Endothelial cell of umbilical vein (primary cell): ENCODE measurements around the gene GRIK3. TPM values are rescaled to one million over a fixed set of nuclear protein-coding genes. Genes with fewer than 3 reads are reported as not detected.

ENCODE experiments used
- BruUV-seq: library from RNA; stranded (reverse); fragments of 400-500 nt; replicated peaks from 2 replicates; lab custom pipeline; 2021; lab: Mats Ljungman, UMichigan
- CTCF ChIA-PET: fragments of 300-600, 350-600 bp; sonication (Branson Sonifier 250); formaldehyde crosslinking; loops from one replicate; lab custom pipeline; 2021; ENCODE audit warnings: antibody characterized with exemption, inconsistent platforms; lab: Charles Lee
- POLR2A ChIA-PET: fragments of 300-600, 350-600 bp; sonication (Branson Sonifier 250); formaldehyde crosslinking; loops from one replicate; lab custom pipeline; 2021; ENCODE audit warnings: antibody characterized with exemption, inconsistent platforms; lab: Charles Lee
- DNase-seq: peaks from one replicate; pipeline ENCODE4 v3.0.0-alpha.2; 2011; ENCODE audit warnings: low read depth, low spot score
- FAIRE-seq: peaks from 2 replicates; lab custom pipeline; 2011; peaks lifted over from hg19 to GRCh38; lab: Jason Lieb, UNC
- H2AFZ ChIP-seq: 2 replicates; pipeline ENCODE4 v1.6.0; 2012; ENCODE audit warnings: low read depth, low read length, control low read depth, inconsistent platforms
- H3K27ac ChIP-seq: 2 replicates; pipeline ENCODE4 v1.5.1; 2011; ENCODE audit warnings: low read depth, mild to moderate bottlenecking, control low read depth, low read length, moderate library complexity; ENCODE audit not compliant: insufficient read depth
- H3K27me3 ChIP-seq, 2 experiments: 2 replicates each; pipeline versions ENCODE4 v1.6.0 to v1.6.1; 2011; ENCODE audit warnings: low read length in 2 of 2, mixed read lengths in 1 of 2; ENCODE audit not compliant: control insufficient read depth in 2 of 2, insufficient read depth in 2 of 2
- H3K36me3 ChIP-seq, 2 experiments: 2 replicates in 1 of 2; 3 replicates in 1 of 2; pipeline ENCODE4 v1.5.1; 2011; ENCODE audit warnings: low read length in 2 of 2, mild to moderate bottlenecking in 1 of 2, moderate library complexity in 1 of 2; ENCODE audit not compliant: control insufficient read depth in 2 of 2, insufficient read depth in 2 of 2; ENCODE audit errors: extremely low read depth in 1 of 2
- H3K4me1 ChIP-seq: 3 replicates; pipeline ENCODE4 v1.5.1; 2011; ENCODE audit warnings: mild to moderate bottlenecking, low read length; ENCODE audit not compliant: control insufficient read depth, insufficient read depth; ENCODE audit errors: extremely low read depth
- H3K4me2 ChIP-seq: 2 replicates; pipeline ENCODE4 v1.6.1; 2011; ENCODE audit warnings: low read length, control low read depth, mixed read lengths; ENCODE audit not compliant: insufficient read depth
- H3K4me3 ChIP-seq, 3 experiments: fragments of 200-600 bp in 1 of 3; sonication (generic), shearing (Covaris generic) in 1 of 3; replicated peaks in 1 of 3; 2 replicates each; pipeline ENCODE4 v1.5.1; 2011 to 2016; ENCODE audit warnings: control low read depth in 3 of 3, low read length in 3 of 3, mild to moderate bottlenecking in 2 of 3, inconsistent platforms in 1 of 3, low read depth in 1 of 3, moderate library complexity in 1 of 3; ENCODE audit not compliant: insufficient read depth in 1 of 3
- H3K79me2 ChIP-seq: 2 replicates; pipeline ENCODE4 v1.6.0; 2012; ENCODE audit warnings: low read length, inconsistent platforms; ENCODE audit not compliant: control insufficient read depth, insufficient read depth
- H3K9ac ChIP-seq: replicated peaks from 2 replicates; pipeline ENCODE3; 2011; ENCODE audit warnings: low read length, control low read depth; ENCODE audit not compliant: insufficient read depth; ENCODE audit errors: extremely low read depth
- H3K9me1 ChIP-seq: replicated peaks from 3 replicates; pipeline ENCODE4 v1.6.0; 2011; ENCODE audit warnings: mild to moderate bottlenecking, low read length; ENCODE audit not compliant: control insufficient read depth, insufficient read depth; ENCODE audit errors: extremely low read depth
- H3K9me3 ChIP-seq: replicated peaks from 2 replicates; pipeline ENCODE4 v1.5.1; 2012; ENCODE audit warnings: low read length, inconsistent platforms; ENCODE audit not compliant: control insufficient read depth, insufficient read depth
- H4K20me1 ChIP-seq: replicated peaks from 2 replicates; pipeline ENCODE3; 2011; ENCODE audit warnings: mild to moderate bottlenecking, low read length; ENCODE audit not compliant: control insufficient read depth, insufficient read depth; ENCODE audit errors: extremely low read depth
- EZH2 ChIP-seq: IDR thresholded peaks from 2 replicates; pipeline ENCODE4 v1.6.1; 2012; ENCODE audit warnings: borderline replicate concordance, low read depth, mild to moderate bottlenecking, moderate library complexity, low read length, inconsistent platforms; ENCODE audit not compliant: severe bottlenecking
- FOS ChIP-seq: IDR thresholded peaks from 2 replicates; pipeline ENCODE4 v1.6.1; 2011; ENCODE audit warnings: mild to moderate bottlenecking, low read length, moderate library complexity, borderline replicate concordance; ENCODE audit not compliant: insufficient read depth
- GATA2 ChIP-seq: IDR thresholded peaks from 2 replicates; pipeline ENCODE4 v1.7.0; 2011; ENCODE audit warnings: low read depth, mild to moderate bottlenecking, moderate library complexity, mixed read lengths, low read length; ENCODE audit not compliant: insufficient read length, insufficient read depth
- JUN ChIP-seq: IDR thresholded peaks from 2 replicates; pipeline ENCODE4 v1.6.1; 2011; ENCODE audit warnings: borderline replicate concordance, low read depth; ENCODE audit not compliant: insufficient read length, insufficient read depth
- MYC ChIP-seq: IDR thresholded peaks from one replicate; pipeline ENCODE4 v1.6.1; 2011; ENCODE audit warnings: mild to moderate bottlenecking, low read depth, low read length
- POLR2A ChIP-seq: IDR thresholded peaks from 2 replicates; pipeline ENCODE4 v1.6.1; 2012; ENCODE audit warnings: low read depth, mild to moderate bottlenecking, control low read depth, low read length
- POLR2AphosphoS5 ChIP-seq: IDR thresholded peaks from 2 replicates; pipeline ENCODE4 v1.6.1; 2012; ENCODE audit warnings: low read depth, mild to moderate bottlenecking, control low read depth, low read length, moderate library complexity; ENCODE audit not compliant: insufficient read depth
- dilution Hi-C: fragments of 300-500 bp; cut with MboI; formaldehyde crosslinking; loops from one replicate; pipeline ENCODE4 v1.15.0; 2019; ENCODE audit warnings: low sequenced_read_pairs; ENCODE audit not compliant: extremely low pct_ligation_motif_present
- intact Hi-C: fragments of 100-400 bp; cut with micrococcal nuclease; formaldehyde crosslinking; loops from one replicate; pipeline ENCODE4 v1.10.0; 2022
- polyA plus RNA-seq, 4 experiments: library from polyadenylated mRNA; depleted of rRNA in 3 of 4; stranded (reverse) in 3 of 4; unstranded in 1 of 4; fragments of >200 nt; gene quantifications; 2 replicates each; pipeline versions ENCODE4 v1.2.1 to v1.2.3, GENCODE V29; 2011 to 2012; ENCODE audit warnings: missing spikeins in 1 of 4
- total RNA-seq: library from RNA; stranded (reverse); gene quantifications from 2 replicates; pipeline ENCODE4 v1.2.3, GENCODE V29; 2021
- TF ChIP-seq, protein P1 (sequence below): IDR thresholded peaks from 2 replicates; pipeline ENCODE4 v1.6.1; 2011; ENCODE audit not compliant: insufficient read depth, insufficient read length
- TF ChIP-seq, protein P2 (sequence below), 2 donors: IDR thresholded peaks; 1 replicate in 1 of 2; 2 replicates in 1 of 2; pipeline ENCODE4 v1.5.1; 2011; ENCODE audit warnings: low read length in 2 of 2, mild to moderate bottlenecking in 2 of 2, moderate library complexity in 2 of 2, control low read depth in 1 of 2, inconsistent platforms in 1 of 2, low read depth in 1 of 2; ENCODE audit not compliant: insufficient read depth in 1 of 2; ENCODE audit errors: extremely low read depth in 1 of 2

The GRIK3 gene
- total and polyA plus RNA-seq, 2 donors (not counting 3 experiments of a cell fraction or from before 2014, with no cell fraction given) = not detected

DNA sequence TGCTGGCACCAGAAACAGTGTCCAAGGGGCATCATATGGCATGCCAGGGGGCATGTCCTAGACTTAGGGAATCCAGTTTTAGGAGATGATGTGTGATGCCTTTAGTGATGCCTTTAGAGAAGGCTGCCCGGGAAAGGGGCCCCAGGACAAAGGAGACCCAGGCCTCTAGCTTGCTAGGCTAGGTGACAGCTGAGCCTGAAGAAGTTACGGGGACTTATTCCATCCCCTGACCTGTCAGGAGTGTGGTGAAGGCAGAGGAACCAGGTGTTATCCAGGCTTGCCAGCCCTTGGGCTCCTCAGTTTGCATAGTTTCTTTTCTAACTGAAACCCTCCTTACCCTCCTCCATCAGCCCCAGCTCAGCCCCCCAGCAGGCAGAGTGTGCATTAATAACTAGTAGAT, 281.9 kb downstream of the GRIK3 start:
- DNase-seq (no peak), FAIRE-seq (peak; percentile 42)
- Histone ChIP-seq H3K4me1 (peaks cover 17% of the 10 kb centered on the region), H3K4me2 (peak overlapping the region; percentile 27), H3K9me3 (no peaks in the 10 kb centered on the region), H2AFZ (no peak overlapping the region), H3K36me3 (no peaks in the 10 kb centered on the region), H3K9ac (no peak overlapping the region), H4K20me1 (no peaks in the 10 kb centered on the region), H3K27me3 (no peaks in the 10 kb centered on the region), H3K9me1 (no peaks in the 10 kb centered on the region), H3K27ac (no peak overlapping the region), H3K79me2 (no peaks in the 10 kb centered on the region), H3K4me3 (no peak overlapping the region)
- dilution Hi-C loops = no loop called here
- no peak for TF ChIP-seq MYC
- TF ChIP-seq JUN = no peak
- TF ChIP-seq, protein P1, sequence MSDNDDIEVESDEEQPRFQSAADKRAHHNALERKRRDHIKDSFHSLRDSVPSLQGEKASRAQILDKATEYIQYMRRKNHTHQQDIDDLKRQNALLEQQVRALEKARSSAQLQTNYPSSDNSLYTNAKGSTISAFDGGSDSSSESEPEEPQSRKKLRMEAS = no peak
- TF ChIP-seq GATA2 = no peak
- no peak for TF ChIP-seq POLR2A
- no peak for TF ChIP-seq POLR2AphosphoS5
- TF ChIP-seq FOS = no peak
- TF ChIP-seq, protein P2, sequence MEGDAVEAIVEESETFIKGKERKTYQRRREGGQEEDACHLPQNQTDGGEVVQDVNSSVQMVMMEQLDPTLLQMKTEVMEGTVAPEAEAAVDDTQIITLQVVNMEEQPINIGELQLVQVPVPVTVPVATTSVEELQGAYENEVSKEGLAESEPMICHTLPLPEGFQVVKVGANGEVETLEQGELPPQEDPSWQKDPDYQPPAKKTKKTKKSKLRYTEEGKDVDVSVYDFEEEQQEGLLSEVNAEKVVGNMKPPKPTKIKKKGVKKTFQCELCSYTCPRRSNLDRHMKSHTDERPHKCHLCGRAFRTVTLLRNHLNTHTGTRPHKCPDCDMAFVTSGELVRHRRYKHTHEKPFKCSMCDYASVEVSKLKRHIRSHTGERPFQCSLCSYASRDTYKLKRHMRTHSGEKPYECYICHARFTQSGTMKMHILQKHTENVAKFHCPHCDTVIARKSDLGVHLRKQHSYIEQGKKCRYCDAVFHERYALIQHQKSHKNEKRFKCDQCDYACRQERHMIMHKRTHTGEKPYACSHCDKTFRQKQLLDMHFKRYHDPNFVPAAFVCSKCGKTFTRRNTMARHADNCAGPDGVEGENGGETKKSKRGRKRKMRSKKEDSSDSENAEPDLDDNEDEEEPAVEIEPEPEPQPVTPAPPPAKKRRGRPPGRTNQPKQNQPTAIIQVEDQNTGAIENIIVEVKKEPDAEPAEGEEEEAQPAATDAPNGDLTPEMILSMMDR (IDR thresholded peaks at IDR 0.05; ENCODE audit: extremely low read depth in 1 of 2, insufficient read depth in 1 of 2, low read depth in 1 of 2, low read length in 2 of 2) = no peak
- no peak for TF ChIP-seq EZH2
- POLR2A ChIA-PET = interaction anchor here (0.6 kb wide), 1 partner anchor 30 kb away, joined by 3 read pairs; no protein-coding TSS in a partner anchor
- CTCF ChIA-PET = no interaction called here
- BruUV-seq = no TSS peak
- intact Hi-C loops = no loop called here
